Right ventricle myocardium superior (tissue), 1 donor: ENCODE results near the gene M1AP. TPM values are rescaled to one million over a fixed set of nuclear protein-coding genes. Genes with fewer than 3 reads are reported as not detected.

ENCODE experiments used
- ATAC-seq: fragments of 200-7000 bp; cut with Tn5 transposase; one replicate; pipeline ENCODE4 v1.9.1; 2020; ENCODE audit warnings: mild to moderate bottlenecking; ENCODE audit not compliant: poor library complexity
- DNase-seq: peaks from one replicate; pipeline ENCODE4 v3.0.0-alpha.2; 2020
- intact Hi-C: fragments of 100-400 bp; cut with DNase I; formaldehyde crosslinking; loops from one replicate; pipeline ENCODE4 v1.11.2; 2022
- long read RNA-seq: library from polyadenylated mRNA; unstranded; transcript quantifications from one replicate; pipeline ENCODE4 v2.0.0, GENCODE V29; 2021
- total RNA-seq: library from RNA; stranded (reverse); fragmentation: NEBNext Ultra II Directional; extraction: Animal tissue kit (Norgen Biotek cat#: 25700); gene quantifications from one replicate; pipeline ENCODE4 v1.2.1, GENCODE V29; 2021
- donor health status: DM: no; HTN: yes; CAD: no; lungs with severe emphysema.

Gene M1AP
- total RNA-seq = not detected
- long read RNA-seq = 0 reads

- intact Hi-C loops = no loop called here
- ATAC-seq = peak; percentile 38
Measured at GRCh38 chr2:74648009-74648443, at the start of gene M1AP. M1AP (minus strand) TSS chr2:74648330; CDS start chr2:74640275, 8,055 bp downstream.

GRCh38 chr2:74696829-74697228, 48.7 kb upstream of the M1AP start:
- DNase-seq = no peak
- intact Hi-C loops = loop anchor here (10.0 kb wide), 1 partner anchor 708 kb away; no protein-coding TSS in a partner anchor
- no peak for ATAC-seq

More at GRCh38 chr2:74648009-74648443, at the start of gene M1AP:
- DNase-seq = no peak

GRCh38 chr2:74695663-74696062, 47.5 kb upstream of the M1AP start:
- intact Hi-C loops = loop anchor here (10.0 kb wide), 1 partner anchor 709 kb away; no protein-coding TSS in a partner anchor
- ATAC-seq = no peak
- DNase-seq = no peak

- no peak for ATAC-seq
- intact Hi-C loops = loop anchor here (5.0 to 10.0 kb wide), 2 partner anchors 183 to 711 kb away; no protein-coding TSS in a partner anchor
Measured at GRCh38 chr2:74694281-74694680, 46.2 kb upstream of the M1AP start.

GRCh38 chr2:74693668-74694067, 45.5 kb upstream of the M1AP start:
- DNase-seq (no peak), ATAC-seq (no peak)
- intact Hi-C loops = loop anchor here (5.0 to 10.0 kb wide), 2 partner anchors 184 to 711 kb away; no protein-coding TSS in a partner anchor

More at GRCh38 chr2:74694281-74694680, 46.2 kb upstream of the M1AP start:
- no peak for DNase-seq

GRCh38 chr2:74693213-74693612, 45.1 kb upstream of the M1AP start:
- intact Hi-C loops = loop anchor here (5.0 to 10.0 kb wide), 2 partner anchors 184 to 712 kb away; no protein-coding TSS in a partner anchor
- ATAC-seq (no peak), DNase-seq (no peak)

- DNase-seq = no peak
- intact Hi-C loops = loop anchor here (5.0 to 10.0 kb wide), 2 partner anchors 185 to 713 kb away; no protein-coding TSS in a partner anchor
- no peak for ATAC-seq
Measured at GRCh38 chr2:74691929-74692328, 43.8 kb upstream of the M1AP start.

GRCh38 chr2:74690571-74690970, 42.4 kb upstream of the M1AP start:
- ATAC-seq (peak; percentile 82), DNase-seq (no peak)
- intact Hi-C loops = loop anchor here (5.0 to 10.0 kb wide), 2 partner anchors 187 to 714 kb away; no protein-coding TSS in a partner anchor

- ATAC-seq (no peak), DNase-seq (no peak)
- intact Hi-C loops = loop anchor here (5.0 to 10.0 kb wide), 2 partner anchors 188 to 715 kb away; no protein-coding TSS in a partner anchor
Measured at GRCh38 chr2:74689671-74690070, 41.5 kb upstream of the M1AP start.

GRCh38 chr2:74688881-74689280, 40.8 kb upstream of the M1AP start:
- DNase-seq (no peak), ATAC-seq (no peak)
- intact Hi-C loops = no loop called here

- no peak for ATAC-seq
- intact Hi-C loops = no loop called here
Measured at GRCh38 chr2:74685408-74685807, 37.3 kb upstream of the M1AP start.

GRCh38 chr2:74682501-74682900, 34.4 kb upstream of the M1AP start:
- ATAC-seq (no peak), DNase-seq (no peak)
- intact Hi-C loops = no loop called here

More at GRCh38 chr2:74685408-74685807, 37.3 kb upstream of the M1AP start:
- DNase-seq = no peak

GRCh38 chr2:74679615-74680014, 31.5 kb upstream of the M1AP start:
- DNase-seq (no peak), ATAC-seq (no peak)
- intact Hi-C loops = no loop called here

- intact Hi-C loops = no loop called here
- no peak for DNase-seq
- ATAC-seq = no peak
Measured at GRCh38 chr2:74676331-74676730, 28.2 kb upstream of the M1AP start.

GRCh38 chr2:74675090-74675489, 27.0 kb upstream of the M1AP start:
- intact Hi-C loops = no loop called here
- ATAC-seq (no peak), DNase-seq (no peak)

GRCh38 chr2:74673826-74674528, 25.8 kb upstream of the M1AP start:
- intact Hi-C loops = no loop called here
- DNase-seq (no peak), ATAC-seq (no peak)

GRCh38 chr2:74671479-74671878, 23.3 kb upstream of the M1AP start:
- DNase-seq (no peak), ATAC-seq (no peak)
- intact Hi-C loops = no loop called here

- intact Hi-C loops = no loop called here
- ATAC-seq = no peak
- no peak for DNase-seq
Measured at GRCh38 chr2:74670263-74670662, 22.1 kb upstream of the M1AP start.

- no peak for DNase-seq
- intact Hi-C loops = no loop called here
- ATAC-seq = no peak
Measured at GRCh38 chr2:74668087-74668486, 20.0 kb upstream of the M1AP start.

GRCh38 chr2:74659462-74659861, 11.3 kb upstream of the M1AP start:
- ATAC-seq (no peak), DNase-seq (no peak)
- intact Hi-C loops = no loop called here
